IPS-NIHi11 (cell line): ENCODE data around the gene STOM.

ENCODE experiments used
- DNase-seq: peaks from one replicate; pipeline ENCODE4 v3.0.0; 2012; ENCODE audit warnings: mixed read lengths, low spot score

STOM gene

GRCh38 chr9:121348221-121348620 is 21.8 kb downstream of the STOM start:
- DNase-seq = no peak

- no peak for DNase-seq
Measured at GRCh38 chr9:121345070-121345469, 25.0 kb downstream of the STOM start.

GRCh38 chr9:121344184-121344583 is 25.9 kb downstream of the STOM start:
- DNase-seq = no peak

- no peak for DNase-seq
Measured at GRCh38 chr9:121340676-121341392, 29.2 kb downstream of the STOM start.

- no peak for DNase-seq
Measured at GRCh38 chr9:121339437-121339836, 30.6 kb downstream of the STOM start.

- DNase-seq = no peak
Measured at GRCh38 chr9:121336665-121337064, 33.4 kb downstream of the STOM start.

GRCh38 chr9:121333950-121334773 is 35.9 kb downstream of the STOM start:
- DNase-seq = no peak

- no peak for DNase-seq
Measured at GRCh38 chr9:121331992-121332685, 37.9 kb downstream of the STOM start.

- DNase-seq = no peak
Measured at GRCh38 chr9:121331549-121331948, 38.5 kb downstream of the STOM start.

- no peak for DNase-seq
Measured at GRCh38 chr9:121328876-121329681, 41.0 kb downstream of the STOM start.

- DNase-seq = no peak
Measured at GRCh38 chr9:121328476-121328875, 41.6 kb downstream of the STOM start.

- DNase-seq = no peak
Measured at GRCh38 chr9:121326901-121327613, 43.0 kb downstream of the STOM start.

GRCh38 chr9:121326130-121326838 is 43.8 kb downstream of the STOM start:
- DNase-seq = peak; percentile 57

- DNase-seq = no peak
Measured at GRCh38 chr9:121325387-121325786, 44.7 kb downstream of the STOM start.

- no peak for DNase-seq
Measured at GRCh38 chr9:121324755-121325154, 45.3 kb downstream of the STOM start.

- no peak for DNase-seq
Measured at GRCh38 chr9:121324316-121324715, 45.7 kb downstream of the STOM start.

- no peak for DNase-seq
Measured at GRCh38 chr9:121323449-121324151, 46.5 kb downstream of the STOM start.

GRCh38 chr9:121322737-121323448 is 47.2 kb downstream of the STOM start:
- no peak for DNase-seq

- no peak for DNase-seq
Measured at GRCh38 chr9:121322037-121322736, 47.9 kb downstream of the STOM start.
